Posterior cingulate gyrus (tissue), 11 donors: ENCODE measurements around the gene ATP8A1.
A peak's percentile ranks its signal among the peaks of the same experiment; 100 is the strongest.
"Not testable (repeated sequence)": the region's sequence is repeated elsewhere in the genome, so short reads cannot be mapped to it uniquely, and the experiment has no call there.

ENCODE experiments used
- DNase-seq, 10 donors: peaks; one replicate each; pipeline versions ENCODE4 v3.0.0 to v3.0.0-alpha.2; 2020 to 2021; ENCODE audit warnings: mixed read lengths in 3 of 10
- intact Hi-C: fragments of 100-400 bp; cut with DNase I; formaldehyde crosslinking; loops from one replicate; pipeline ENCODE4 v1.15.1; 2023

Gene ATP8A1

GRCh38 chr4:42396361-42396751 lies 260.5 kb downstream of the ATP8A1 start:
- DNase-seq, result no peak
- intact Hi-C loops, result no loop called here

GRCh38 chr4:42395595-42395994 lies 261.3 kb downstream of the ATP8A1 start:
- intact Hi-C loops, result no loop called here

GRCh38 chr4:42392436-42392835 lies 264.5 kb downstream of the ATP8A1 start:
- DNase-seq, result no peak
- intact Hi-C loops, result no loop called here

More at GRCh38 chr4:42395595-42395994, 261.3 kb downstream of the ATP8A1 start:
- DNase-seq, result no peak

GRCh38 chr4:42391981-42392380 lies 264.9 kb downstream of the ATP8A1 start:
- intact Hi-C loops, result no loop called here
- DNase-seq, result no peak

GRCh38 chr4:42391355-42391664 lies 265.6 kb downstream of the ATP8A1 start:
- no peak for DNase-seq
- intact Hi-C loops, result no loop called here

GRCh38 chr4:42390622-42391354 lies 266.1 kb downstream of the ATP8A1 start:
- intact Hi-C loops, result no loop called here
- DNase-seq, result no peak

GRCh38 chr4:42385516-42385915 lies 271.4 kb downstream of the ATP8A1 start:
- DNase-seq, result no peak
- intact Hi-C loops, result no loop called here

GRCh38 chr4:42381666-42382065 lies 275.2 kb downstream of the ATP8A1 start:
- intact Hi-C loops, result no loop called here
- DNase-seq, result no peak

- no peak for DNase-seq
- intact Hi-C loops, result no loop called here
Measured at GRCh38 chr4:42377497-42377896, 279.4 kb downstream of the ATP8A1 start.

- intact Hi-C loops, result loop anchor here (5.0 kb wide), 1 partner anchor 490 kb away; no protein-coding TSS in a partner anchor
- not testable (repeated sequence) for DNase-seq
Measured at GRCh38 chr4:42372303-42372702, 284.6 kb downstream of the ATP8A1 start.

GRCh38 chr4:42371305-42372252 lies 285.3 kb downstream of the ATP8A1 start:
- peak in 2 of 10 donors; percentile 10 to 21 for DNase-seq
- intact Hi-C loops, result loop anchor here (1.0 to 5.0 kb wide), 2 partner anchors 149 to 491 kb away; no protein-coding TSS in a partner anchor

- DNase-seq, result no peak
- intact Hi-C loops, result no loop called here
Measured at GRCh38 chr4:42369489-42369888, 287.4 kb downstream of the ATP8A1 start.

GRCh38 chr4:42366959-42367358 lies 289.9 kb downstream of the ATP8A1 start:
- no peak for DNase-seq
- intact Hi-C loops, result no loop called here

- no peak for DNase-seq
- intact Hi-C loops, result no loop called here
Measured at GRCh38 chr4:42364266-42365053, 292.4 kb downstream of the ATP8A1 start.

- intact Hi-C loops, result no loop called here
- no peak for DNase-seq
Measured at GRCh38 chr4:42363614-42364013, 293.3 kb downstream of the ATP8A1 start.

GRCh38 chr4:42362591-42362990 lies 294.3 kb downstream of the ATP8A1 start:
- intact Hi-C loops, result no loop called here
- no peak for DNase-seq

- intact Hi-C loops, result no loop called here
- DNase-seq, result no peak
Measured at GRCh38 chr4:42361456-42361855, 295.4 kb downstream of the ATP8A1 start.

- intact Hi-C loops, result no loop called here
Measured at GRCh38 chr4:42360256-42360669, 296.6 kb downstream of the ATP8A1 start.

GRCh38 chr4:42359711-42360110 lies 297.2 kb downstream of the ATP8A1 start:
- DNase-seq, result no peak

More at GRCh38 chr4:42360256-42360669, 296.6 kb downstream of the ATP8A1 start:
- DNase-seq, result no peak

More at GRCh38 chr4:42359711-42360110, 297.2 kb downstream of the ATP8A1 start:
- intact Hi-C loops, result no loop called here
